HG02759 (cell line): ENCODE measurements around the gene CAMTA1.

Experiments used
- ATAC-seq: cut with Tn5 transposase; IDR thresholded peaks from one replicate; pipeline ENCODE4 v1.9.1; 2021; ENCODE audit warnings: mild to moderate bottlenecking, moderate library complexity; ENCODE audit not compliant: unreplicated experiment

CAMTA1 gene

GRCh38 chr1:7220007-7220406 is 434.8 kb downstream of the CAMTA1 start:
- no peak for ATAC-seq

GRCh38 chr1:7220712-7221252 is 435.5 kb downstream of the CAMTA1 start:
- ATAC-seq: no peak

- ATAC-seq: no peak
Observed at GRCh38 chr1:7221826-7222694, 436.8 kb downstream of the CAMTA1 start.

- no peak for ATAC-seq
Observed at GRCh38 chr1:7222695-7223015, 437.4 kb downstream of the CAMTA1 start.

GRCh38 chr1:7223334-7224080 is 438.3 kb downstream of the CAMTA1 start:
- no peak for ATAC-seq

GRCh38 chr1:7224081-7224534 is 438.9 kb downstream of the CAMTA1 start:
- ATAC-seq: no peak

- ATAC-seq: no peak
Observed at GRCh38 chr1:7224644-7225043, 439.4 kb downstream of the CAMTA1 start.

GRCh38 chr1:7225711-7226505 is 440.7 kb downstream of the CAMTA1 start:
- ATAC-seq: no peak

GRCh38 chr1:7227654-7228053 is 442.4 kb downstream of the CAMTA1 start:
- no peak for ATAC-seq

- no peak for ATAC-seq
Observed at GRCh38 chr1:7228252-7228961, 443.2 kb downstream of the CAMTA1 start.

- no peak for ATAC-seq
Observed at GRCh38 chr1:7229186-7229585, 443.9 kb downstream of the CAMTA1 start.

GRCh38 chr1:7229696-7230631 is 444.7 kb downstream of the CAMTA1 start:
- no peak for ATAC-seq

- no peak for ATAC-seq
Observed at GRCh38 chr1:7232441-7233236, 447.4 kb downstream of the CAMTA1 start.

- ATAC-seq: no peak
Observed at GRCh38 chr1:7233237-7233540, 447.9 kb downstream of the CAMTA1 start.

GRCh38 chr1:7233646-7234470 is 448.6 kb downstream of the CAMTA1 start:
- ATAC-seq: no peak

- no peak for ATAC-seq
Observed at GRCh38 chr1:7234471-7234755, 449.2 kb downstream of the CAMTA1 start.

GRCh38 chr1:7235871-7236517 is 450.7 kb downstream of the CAMTA1 start:
- no peak for ATAC-seq
